H9 (cell line): ENCODE data around the gene VENTX. TPM values are rescaled to one million over a fixed set of nuclear protein-coding genes. Genes with fewer than 3 reads are reported as not detected.

Source experiments
- DNase-seq: peaks from one replicate; pipeline ENCODE4 v3.0.0-alpha.2; 2017
- H2AFZ ChIP-seq: one replicate; pipeline ENCODE4 v1.6.1; 2013; ENCODE audit warnings: mild to moderate bottlenecking, low read length, control low read depth, moderate library complexity
- H2AK5ac ChIP-seq: 2 replicates; pipeline ENCODE4 v1.6.1; 2013; ENCODE audit warnings: low read length, control low read depth, mixed read lengths; ENCODE audit not compliant: insufficient read length
- H2BK120ac ChIP-seq: one replicate; pipeline ENCODE4 v1.6.1; 2013; ENCODE audit warnings: low read depth, mild to moderate bottlenecking, low read length, control low read depth, inconsistent platforms; ENCODE audit not compliant: poor library complexity, severe bottlenecking
- H2BK12ac ChIP-seq: 2 replicates; pipeline ENCODE4 v1.6.1; 2013; ENCODE audit warnings: low read length, control low read depth, mixed read lengths, low read depth; ENCODE audit not compliant: insufficient read length
- H2BK15ac ChIP-seq: 2 replicates; pipeline ENCODE4 v1.6.1; 2013; ENCODE audit warnings: low read depth, low read length, control low read depth
- H2BK20ac ChIP-seq: one replicate; pipeline ENCODE4 v1.6.1; 2013; ENCODE audit warnings: low read depth, mild to moderate bottlenecking, low read length, control low read depth, inconsistent platforms; ENCODE audit not compliant: poor library complexity, severe bottlenecking
- H2BK5ac ChIP-seq: 2 replicates; pipeline ENCODE4 v1.6.1; 2013; ENCODE audit warnings: low read length, control low read depth, mixed read lengths; ENCODE audit not compliant: insufficient read length
- H3K14ac ChIP-seq: 2 replicates; pipeline ENCODE4 v1.6.1; 2013; ENCODE audit warnings: low read length, control low read depth; ENCODE audit not compliant: insufficient read depth
- H3K18ac ChIP-seq: 2 replicates; pipeline ENCODE4 v1.6.1; 2013; ENCODE audit warnings: low read depth, mild to moderate bottlenecking, mixed read lengths, low read length, control low read depth; ENCODE audit not compliant: insufficient read length
- H3K23ac ChIP-seq: 2 replicates; pipeline ENCODE4 v1.6.1; 2013; ENCODE audit warnings: low read length, control low read depth, mixed read lengths, low read depth; ENCODE audit not compliant: insufficient read length
- H3K23me2 ChIP-seq: 2 replicates; pipeline ENCODE4 v1.6.1; 2013; ENCODE audit warnings: low read depth, mild to moderate bottlenecking, mixed read lengths, low read length, control low read depth; ENCODE audit not compliant: insufficient read length, poor library complexity, severe bottlenecking
- H3K27ac ChIP-seq: 2 replicates; pipeline ENCODE4 v1.5.1; 2013; ENCODE audit warnings: low read length, control low read depth, mixed read lengths, low read depth; ENCODE audit not compliant: insufficient read length
- H3K27me3 ChIP-seq: 2 replicates; pipeline ENCODE4 v1.6.1; 2013; ENCODE audit warnings: low read length, control low read depth, inconsistent platforms; ENCODE audit not compliant: insufficient read depth
- H3K4ac ChIP-seq: 2 replicates; pipeline ENCODE4 v1.6.1; 2013; ENCODE audit warnings: low read depth, mild to moderate bottlenecking, control low read depth, inconsistent platforms, low read length, moderate library complexity
- H3K4me1 ChIP-seq: 2 replicates; pipeline ENCODE4 v1.6.1; 2013; ENCODE audit warnings: low read length, control low read depth, inconsistent platforms; ENCODE audit not compliant: insufficient read depth
- H3K4me2 ChIP-seq: 2 replicates; pipeline ENCODE4 v1.6.1; 2013; ENCODE audit warnings: low read length, control low read depth, mixed read lengths; ENCODE audit not compliant: insufficient read length, insufficient read depth
- H3K56ac ChIP-seq: 2 replicates; pipeline ENCODE4 v1.6.1; 2013; ENCODE audit warnings: low read depth, mild to moderate bottlenecking, mixed read lengths, low read length, control low read depth; ENCODE audit not compliant: insufficient read length
- H3K79me1 ChIP-seq: 2 replicates; pipeline ENCODE4 v1.6.1; 2013; ENCODE audit warnings: low read depth, mild to moderate bottlenecking, moderate library complexity, low read length, control low read depth, inconsistent platforms; ENCODE audit not compliant: insufficient read depth, poor library complexity, severe bottlenecking
- H3K79me2 ChIP-seq: 2 replicates; pipeline ENCODE4 v1.6.1; 2013; ENCODE audit warnings: low read length, control low read depth, inconsistent platforms; ENCODE audit not compliant: insufficient read depth
- H3K9ac ChIP-seq: 2 replicates; pipeline ENCODE4 v1.6.1; 2013; ENCODE audit warnings: low read length, control low read depth, mixed read lengths; ENCODE audit not compliant: insufficient read length; ENCODE audit errors: extremely low read depth
- H3K9me3 ChIP-seq: one replicate; pipeline ENCODE4 v1.6.1; 2013; ENCODE audit warnings: low read depth, low read length, inconsistent platforms; ENCODE audit not compliant: control insufficient read depth
- H3T11ph ChIP-seq: one replicate; pipeline ENCODE4 v1.6.1; 2013; ENCODE audit warnings: mild to moderate bottlenecking, low read length, control low read depth, inconsistent platforms
- H4K20me1 ChIP-seq: one replicate; pipeline ENCODE4 v1.6.1; 2013; ENCODE audit not compliant: control insufficient read depth, insufficient read length, insufficient read depth
- H4K5ac ChIP-seq: 2 replicates; pipeline ENCODE4 v1.6.1; 2013; ENCODE audit warnings: low read depth, mild to moderate bottlenecking, mixed read lengths, low read length, control low read depth; ENCODE audit not compliant: insufficient read length
- H4K8ac ChIP-seq: replicated peaks from 2 replicates; pipeline ENCODE4 v1.6.1; 2013; ENCODE audit warnings: low read length, control low read depth, mixed read lengths, low read depth; ENCODE audit not compliant: insufficient read length
- H4K91ac ChIP-seq: 2 replicates; pipeline ENCODE4 v1.6.1; 2013; ENCODE audit warnings: low read depth, mild to moderate bottlenecking, moderate library complexity, mixed read lengths, low read length, control low read depth; ENCODE audit not compliant: insufficient read length
- H3K27ac Mint-ChIP-seq, 3 experiments: 2 replicates in 2 of 3; 3 replicates in 1 of 3; pipeline ENCODE4 v1.8.0; 2020 to 2021; ENCODE audit warnings: mixed read lengths in 3 of 3, mild to moderate bottlenecking in 1 of 3, moderate library complexity in 1 of 3
- H3K27me3 Mint-ChIP-seq: 2 replicates; pipeline ENCODE4 v1.8.0; 2021; ENCODE audit warnings: low read depth, mild to moderate bottlenecking, moderate library complexity, mixed read lengths
- H3K36me3 Mint-ChIP-seq, 3 experiments: 2 replicates in 2 of 3; 3 replicates in 1 of 3; pipeline ENCODE4 v1.8.0; 2020 to 2021; ENCODE audit warnings: low read depth in 3 of 3, mixed read lengths in 3 of 3; ENCODE audit not compliant: insufficient read depth in 1 of 3
- H3K4me1 Mint-ChIP-seq, 2 experiments: 2 replicates each; pipeline ENCODE4 v1.8.0; 2020; ENCODE audit warnings: mixed read lengths in 2 of 2
- H3K4me3 Mint-ChIP-seq, 2 experiments: 2 replicates in 1 of 2; 3 replicates in 1 of 2; pipeline ENCODE4 v1.8.0; 2020 to 2021; ENCODE audit warnings: mild to moderate bottlenecking in 2 of 2, mixed read lengths in 2 of 2, moderate library complexity in 1 of 2
- H3K9me3 Mint-ChIP-seq, 2 experiments: 2 replicates in 1 of 2; 3 replicates in 1 of 2; pipeline ENCODE4 v1.8.0; 2020; ENCODE audit warnings: mild to moderate bottlenecking in 2 of 2, mixed read lengths in 2 of 2, moderate library complexity in 1 of 2
- CTCF ChIP-seq: fragments of 200-600 bp; sonication (generic); conservative IDR thresholded peaks from 3 replicates; pipeline ENCODE4 v1.8.0; 2021; ENCODE audit warnings: antibody characterized with exemption, mild to moderate bottlenecking
- WGBS: extraction: QIAGEN DNeasy Blood & Tissue Kit; methylation state at CpG from one replicate; pipeline ENCODE4 v1.1.7; 2013; ENCODE audit warnings: missing lambda C conversion rate, low lambda C conversion rate, mixed read lengths; ENCODE audit not compliant: insufficient read length; ENCODE audit errors: extremely low coverage; 5-methylcytosine and 5-hydroxymethylcytosine counted together
- total RNA-seq: library from RNA; stranded (reverse); gene quantifications from 2 replicates; pipeline ENCODE4 v1.2.1, GENCODE V29; 2021

The VENTX gene
- total RNA-seq, 1 experiment from 2014 or later: 10.9 TPM

- Histone ChIP-seq H2BK5ac (no peak overlapping the region), H3K14ac (no peak overlapping the region), H4K5ac (no peak overlapping the region), H2AFZ (no peak overlapping the region), H3K4me1 (no peaks in the 10 kb centered on the region), H2BK12ac (no peak overlapping the region), H3K18ac (no peak overlapping the region), H3K9me3 (no peaks in the 10 kb centered on the region), H3K27me3 (no peaks in the 10 kb centered on the region; the same call in 1 of the 2 replicates), H3T11ph (no peak overlapping the region), H2BK120ac (no peak overlapping the region), H3K27ac (no peak overlapping the region), H3K56ac (no peak overlapping the region), H2BK20ac (no peak overlapping the region), H2BK15ac (no peak overlapping the region), H3K4me2 (peak overlapping the region; percentile 37), H4K20me1 (no peaks in the 10 kb centered on the region), H3K9ac (no peak overlapping the region), H3K79me2 (no peaks in the 10 kb centered on the region), H4K8ac (no peak overlapping the region), H3K23ac (no peak overlapping the region), H4K91ac (no peak overlapping the region), H2AK5ac (no peak overlapping the region), H3K4ac (no peak overlapping the region), H3K79me1 (no peaks in the 10 kb centered on the region), H3K23me2 (peaks cover 7% of the 10 kb centered on the region)
- H3K4me3 Mint-ChIP-seq: peak overlapping the region; percentile 48 to 67
- peaks cover 0 to 11% (median 0%) of the 10 kb centered on the region in 3 experiments; a peak in 2 of 7 replicates for H3K36me3 Mint-ChIP-seq
- no CpG with 5 or more reads among the region's 6 CpGs for WGBS
- no peak for DNase-seq
- H3K4me1 Mint-ChIP-seq: peaks cover 3 to 7% of the 10 kb centered on the region in 2 experiments; a peak in 3 of 4 replicates
- H3K27me3 Mint-ChIP-seq: peaks cover 11% of the 10 kb centered on the region
- H3K27ac Mint-ChIP-seq: no peak overlapping the region
- TF ChIP-seq CTCF: no peak
- no peaks in the 10 kb centered on the region for H3K9me3 Mint-ChIP-seq
Measured at GRCh38 chr10:133276100-133276434, 38.4 kb downstream of the VENTX start.
